ENCODE data around the gene BMPR1A. TPM values are rescaled to one million over a fixed set of nuclear protein-coding genes. Genes with fewer than 3 reads are reported as not detected.

Gene BMPR1A
- total and polyA plus RNA-seq, 2 donors from 2014 or later: 7.9 to 37.4 TPM

DNA sequence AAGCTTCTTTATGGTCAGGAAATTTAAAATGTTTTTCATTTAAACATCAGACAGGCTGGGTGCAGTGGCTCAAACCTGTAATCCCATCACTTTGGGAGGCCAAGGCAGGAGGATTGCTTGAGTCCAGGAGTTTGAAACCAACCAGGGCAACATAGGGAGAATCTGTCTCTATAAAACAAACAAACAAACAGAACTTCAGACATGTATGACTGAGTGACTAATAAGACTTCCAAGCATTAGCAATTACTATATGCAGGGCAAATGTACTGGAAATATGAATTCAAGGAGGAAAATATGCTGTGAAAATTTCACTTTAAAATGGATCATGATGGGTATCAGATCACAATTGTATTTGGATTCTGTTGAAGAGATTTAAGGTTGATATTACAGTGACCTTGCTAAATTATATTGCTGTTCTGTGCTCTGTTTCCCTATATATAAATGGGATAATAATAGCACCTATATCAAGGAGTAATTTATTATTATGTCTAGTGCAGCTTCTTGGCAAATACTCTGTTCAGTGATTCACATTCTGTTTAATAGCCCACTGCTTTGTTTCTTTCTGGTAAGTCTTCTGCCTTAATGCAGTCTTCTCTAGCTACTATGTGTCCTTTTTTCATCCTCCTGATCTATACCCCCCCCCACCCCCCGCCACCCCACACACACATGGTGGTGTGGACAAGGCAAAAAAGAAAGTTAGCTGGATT is 36.2 kb downstream of the BMPR1A start:
- no peaks in the 10 kb centered on the region for H3K36me3 ChIP-seq (ENCODE audit: control insufficient read depth in 2 of 3, insufficient read depth in 3 of 3, low read length in 3 of 3)
- intact Hi-C loops (cut with DNase I): no loop called here

DNA sequence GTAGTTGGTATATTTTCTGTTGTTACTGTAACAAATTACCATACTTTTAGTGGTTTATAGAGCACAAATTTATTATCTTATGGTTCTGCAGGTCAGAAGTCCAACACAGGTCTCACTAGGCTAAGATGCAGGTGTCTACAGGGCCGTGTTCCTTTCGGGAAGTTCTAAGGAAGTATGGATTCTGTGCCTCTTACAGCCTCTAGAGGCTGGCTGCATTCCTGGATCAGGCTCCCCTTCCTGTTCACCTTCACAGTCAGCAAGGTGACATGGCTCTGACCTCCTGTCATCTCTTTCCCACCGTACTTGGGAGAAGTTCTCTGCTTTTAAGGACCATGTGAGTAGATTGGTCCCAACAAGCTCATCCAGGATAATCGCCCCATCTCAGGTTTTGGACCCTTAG is 37.3 kb downstream of the BMPR1A start:
- H3K27ac ChIP-seq (ENCODE audit: low read depth in 2 of 2, low read length in 2 of 2): no peak overlapping the region
- H3K4me1 ChIP-seq (ENCODE audit: control insufficient read depth in 2 of 3, insufficient read depth in 2 of 3, low read depth in 1 of 3, low read length in 3 of 3): peaks cover 0 to 4% (median 3%) of the 10 kb centered on the region in 3 donors
- H3K27me3 ChIP-seq (ENCODE audit: control insufficient read depth, insufficient read depth, low read length): no peaks in the 10 kb centered on the region
- no peak overlapping the region for H3K9ac ChIP-seq (ENCODE audit: low read length in 3 of 3)
- no peak for DNase-seq
- intact Hi-C loops (cut with DNase I): no loop called here
- no peak overlapping the region for H3K4me3 ChIP-seq (ENCODE audit: low read length in 3 of 3)
- H3K36me3 ChIP-seq (ENCODE audit: control insufficient read depth in 2 of 3, insufficient read depth in 3 of 3, low read length in 3 of 3): no peaks in the 10 kb centered on the region
- no peaks in the 10 kb centered on the region for H3K9me3 ChIP-seq (ENCODE audit: control insufficient read depth in 2 of 3, insufficient read depth in 1 of 3, low read length in 3 of 3)
- TF ChIP-seq, protein P1, sequence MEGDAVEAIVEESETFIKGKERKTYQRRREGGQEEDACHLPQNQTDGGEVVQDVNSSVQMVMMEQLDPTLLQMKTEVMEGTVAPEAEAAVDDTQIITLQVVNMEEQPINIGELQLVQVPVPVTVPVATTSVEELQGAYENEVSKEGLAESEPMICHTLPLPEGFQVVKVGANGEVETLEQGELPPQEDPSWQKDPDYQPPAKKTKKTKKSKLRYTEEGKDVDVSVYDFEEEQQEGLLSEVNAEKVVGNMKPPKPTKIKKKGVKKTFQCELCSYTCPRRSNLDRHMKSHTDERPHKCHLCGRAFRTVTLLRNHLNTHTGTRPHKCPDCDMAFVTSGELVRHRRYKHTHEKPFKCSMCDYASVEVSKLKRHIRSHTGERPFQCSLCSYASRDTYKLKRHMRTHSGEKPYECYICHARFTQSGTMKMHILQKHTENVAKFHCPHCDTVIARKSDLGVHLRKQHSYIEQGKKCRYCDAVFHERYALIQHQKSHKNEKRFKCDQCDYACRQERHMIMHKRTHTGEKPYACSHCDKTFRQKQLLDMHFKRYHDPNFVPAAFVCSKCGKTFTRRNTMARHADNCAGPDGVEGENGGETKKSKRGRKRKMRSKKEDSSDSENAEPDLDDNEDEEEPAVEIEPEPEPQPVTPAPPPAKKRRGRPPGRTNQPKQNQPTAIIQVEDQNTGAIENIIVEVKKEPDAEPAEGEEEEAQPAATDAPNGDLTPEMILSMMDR (IDR thresholded peaks at IDR 0.05; ENCODE audit: borderline replicate concordance, extremely low read depth, insufficient read depth): no peak
- no peak for FAIRE-seq

More for the DNA sequence above, 36.2 kb downstream of the BMPR1A start:
- TF ChIP-seq, protein P1 (IDR thresholded peaks at IDR 0.05; ENCODE audit: borderline replicate concordance, extremely low read depth, insufficient read depth): no peak
- Histone ChIP-seq H3K27me3 (ENCODE audit: control insufficient read depth, insufficient read depth, low read length) (no peaks in the 10 kb centered on the region), H3K9me3 (ENCODE audit: control insufficient read depth in 2 of 3, insufficient read depth in 1 of 3, low read length in 3 of 3) (no peaks in the 10 kb centered on the region), H3K4me1 (ENCODE audit: control insufficient read depth in 2 of 3, insufficient read depth in 2 of 3, low read depth in 1 of 3, low read length in 3 of 3) (peaks cover 0 to 4% (median 0%) of the 10 kb centered on the region in 3 donors), H3K27ac (ENCODE audit: low read depth in 2 of 2, low read length in 2 of 2) (no peak overlapping the region), H3K9ac (ENCODE audit: low read length in 3 of 3) (no peak overlapping the region), H3K4me3 (ENCODE audit: low read length in 3 of 3) (no peak overlapping the region)
- DNase-seq (no peak), FAIRE-seq (no peak)

DNA sequence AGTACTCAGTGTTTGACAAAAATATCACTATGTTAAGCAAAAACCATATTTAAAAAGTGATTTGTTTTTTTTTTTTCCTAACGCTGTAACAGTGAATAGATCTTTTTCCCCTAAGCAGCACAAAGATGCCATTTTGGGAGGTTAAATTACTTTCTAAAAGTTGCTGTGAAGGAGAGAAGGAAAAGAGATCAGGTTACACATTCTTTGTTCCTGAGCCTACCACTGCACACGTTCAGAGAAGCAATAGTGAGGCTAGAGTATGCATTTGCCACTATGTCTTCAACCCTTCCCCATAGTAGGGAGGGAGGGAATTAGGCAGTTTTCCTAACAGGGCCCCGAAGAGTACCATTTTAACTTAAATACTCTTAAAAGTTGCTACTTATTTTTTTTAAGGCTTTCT is 38.9 kb downstream of the BMPR1A start:
- peaks cover 0 to 4% (median 4%) of the 10 kb centered on the region in 3 donors for H3K4me1 ChIP-seq (ENCODE audit: control insufficient read depth in 2 of 3, insufficient read depth in 2 of 3, low read depth in 1 of 3, low read length in 3 of 3)
- no peak overlapping the region for H3K27ac ChIP-seq (ENCODE audit: low read depth in 2 of 2, low read length in 2 of 2)
- H3K27me3 ChIP-seq (ENCODE audit: control insufficient read depth, insufficient read depth, low read length): no peaks in the 10 kb centered on the region
- intact Hi-C loops (cut with DNase I): no loop called here
- no peak for FAIRE-seq
- no peak overlapping the region for H3K4me3 ChIP-seq (ENCODE audit: low read length in 3 of 3)
- peak in 3 of 5 donors; percentile 25 to 93 (median 92) for DNase-seq
- no peaks in the 10 kb centered on the region for H3K36me3 ChIP-seq (ENCODE audit: control insufficient read depth in 2 of 3, insufficient read depth in 3 of 3, low read length in 3 of 3)
- H3K9ac ChIP-seq (ENCODE audit: low read length in 3 of 3): no peak overlapping the region
- H3K9me3 ChIP-seq (ENCODE audit: control insufficient read depth in 2 of 3, insufficient read depth in 1 of 3, low read length in 3 of 3): no peaks in the 10 kb centered on the region
- TF ChIP-seq, protein P1 (IDR thresholded peaks at IDR 0.05; ENCODE audit: borderline replicate concordance, extremely low read depth, insufficient read depth): no peak
